ENCODE data around the gene MTFMT. TPM values are rescaled to one million over a fixed set of nuclear protein-coding genes. Genes with fewer than 3 reads are reported as not detected.

Gene MTFMT
- total and polyA plus RNA-seq, 4 donors = 5.0 to 15.0 (median 11.3) TPM

GRCh38 chr15:65067317-65067644, 37.8 kb upstream of the MTFMT start:
- H3K9ac ChIP-seq (ENCODE audit: insufficient read depth in 1 of 2, low read length in 2 of 2) = peak overlapping the region; percentile 88 to 99
- no peak for DNase-seq
- peaks cover 0 to 36% (median 14%) of the 10 kb centered on the region in 4 donors for H3K36me3 ChIP-seq (ENCODE audit: control insufficient read depth in 4 of 4, insufficient read depth in 4 of 4, low read length in 4 of 4)
- H3K27ac ChIP-seq (ENCODE audit: low read depth in 1 of 2, low read length in 1 of 2) = peak overlapping the region; percentile 81 to 85
- no peaks in the 10 kb centered on the region for H3K27me3 ChIP-seq (ENCODE audit: control insufficient read depth in 3 of 3, insufficient read depth in 3 of 3, low read length in 2 of 3)
- peak overlapping the region; percentile 28 for H3K4me3 ChIP-seq
- 21 to 22% methylated on average over 8 of the region's 8 CpGs for WGBS, 2 donors
- no peak for ATAC-seq (ENCODE audit: insufficient read depth, low FRiP score)
- no peak for TF ChIP-seq CTCF (IDR thresholded peaks at IDR 0.05; ENCODE audit: control extremely low read depth, extremely low read depth)
- peaks cover 3 to 80% (median 25%) of the 10 kb centered on the region in 5 donors for H3K4me1 ChIP-seq (ENCODE audit: control insufficient read depth in 5 of 5, insufficient read depth in 5 of 5, low read length in 5 of 5)
- H3K9me3 ChIP-seq (ENCODE audit: control insufficient read depth in 4 of 4, insufficient read depth in 3 of 4, low read length in 3 of 4) = no peaks in the 10 kb centered on the region

DNA sequence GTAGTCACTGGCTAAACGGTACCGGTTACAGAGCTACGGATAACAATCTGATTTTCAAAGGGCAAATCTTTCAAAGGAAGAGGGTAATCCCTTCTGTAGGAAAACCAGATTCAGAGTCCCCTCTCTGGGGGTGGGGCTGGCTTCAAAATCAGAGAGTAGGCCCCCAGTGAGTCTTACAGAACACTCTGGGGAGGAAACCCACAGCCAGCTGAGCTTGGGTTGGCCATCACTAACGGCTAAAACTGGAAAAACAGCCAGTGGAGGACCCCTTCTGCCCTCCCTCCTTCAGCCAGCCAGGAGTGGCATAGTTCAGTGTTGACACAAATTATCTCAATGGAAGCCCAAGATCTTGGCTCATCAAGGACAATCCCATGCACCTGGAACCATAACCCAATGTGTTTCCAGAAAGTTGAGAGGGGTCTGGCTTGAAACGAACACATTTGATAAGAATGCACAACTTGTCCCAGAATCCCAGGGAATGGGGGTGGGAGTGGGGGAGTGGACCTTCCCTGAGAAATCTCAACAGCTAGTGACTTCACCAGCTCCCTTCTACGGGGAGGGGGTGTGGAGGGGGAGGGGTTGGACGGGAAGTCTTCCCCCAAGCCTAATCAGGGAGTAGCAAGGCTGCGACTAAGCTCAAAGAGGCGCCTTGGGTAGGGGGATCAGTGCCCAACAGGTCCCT, 37.3 kb upstream of the MTFMT start:
- H3K9me3 ChIP-seq (ENCODE audit: control insufficient read depth in 4 of 4, insufficient read depth in 3 of 4, low read length in 3 of 4) = no peaks in the 10 kb centered on the region
- 43 to 47% methylated on average over 9 of the region's 9 CpGs for WGBS, 2 donors
- peak overlapping the region; percentile 28 for H3K4me3 ChIP-seq
- no peak for TF ChIP-seq CTCF (IDR thresholded peaks at IDR 0.05; ENCODE audit: control extremely low read depth, extremely low read depth)
- ATAC-seq (ENCODE audit: insufficient read depth, low FRiP score) (no peak), DNase-seq (peak; percentile 92 to 96 (median 93))
- H3K27me3 ChIP-seq (ENCODE audit: control insufficient read depth in 3 of 3, insufficient read depth in 3 of 3, low read length in 2 of 3) = no peaks in the 10 kb centered on the region
- peaks cover 3 to 80% (median 25%) of the 10 kb centered on the region in 5 donors for H3K4me1 ChIP-seq (ENCODE audit: control insufficient read depth in 5 of 5, insufficient read depth in 5 of 5, low read length in 5 of 5)
- H3K9ac ChIP-seq (ENCODE audit: insufficient read depth in 1 of 2, low read length in 2 of 2) = peak overlapping the region; percentile 88 to 99
- H3K36me3 ChIP-seq (ENCODE audit: control insufficient read depth in 4 of 4, insufficient read depth in 4 of 4, low read length in 4 of 4) = peaks cover 0 to 39% (median 15%) of the 10 kb centered on the region in 4 donors
- H3K27ac ChIP-seq (ENCODE audit: low read depth in 1 of 2, low read length in 1 of 2) = peak overlapping the region in 1 of 2 donors; percentile 85

DNA sequence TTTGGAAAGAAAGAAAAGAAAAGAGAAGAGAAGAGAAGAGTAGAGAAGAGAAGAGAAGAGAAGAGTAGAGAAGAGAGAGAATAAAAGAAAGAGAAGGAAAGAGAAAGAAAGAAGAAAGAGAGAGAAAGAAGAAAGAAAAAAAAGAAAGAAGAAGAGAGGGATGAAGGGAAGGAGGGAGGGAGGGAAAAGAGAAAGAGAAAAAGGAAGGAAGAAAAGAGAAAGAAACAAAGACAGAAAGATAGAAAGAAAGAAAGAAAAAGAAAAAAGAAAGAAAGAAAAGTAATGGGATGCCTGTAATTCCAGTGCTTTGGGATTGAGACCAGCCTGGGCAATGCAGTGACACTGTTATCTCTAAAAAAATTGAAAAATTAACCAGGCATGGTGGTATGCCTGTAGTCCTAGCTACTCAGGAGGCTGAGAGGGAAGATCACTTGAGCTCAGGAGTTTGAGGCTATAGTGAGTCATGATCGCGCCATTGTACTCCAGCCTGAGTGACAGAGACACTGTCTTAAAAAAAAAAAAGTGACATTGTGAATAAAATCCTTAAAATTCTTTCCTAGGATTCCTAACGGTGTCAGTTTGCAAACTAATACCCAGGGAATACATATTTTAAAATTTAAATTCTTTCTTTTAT, 36.7 kb upstream of the MTFMT start:
- peaks cover 0 to 42% (median 15%) of the 10 kb centered on the region in 4 donors for H3K36me3 ChIP-seq (ENCODE audit: control insufficient read depth in 4 of 4, insufficient read depth in 4 of 4, low read length in 4 of 4)
- H3K4me3 ChIP-seq = no peak overlapping the region
- TF ChIP-seq CTCF (IDR thresholded peaks at IDR 0.05; ENCODE audit: control extremely low read depth, extremely low read depth) = no peak

More for the DNA sequence above, 36.7 kb upstream of the MTFMT start:
- no peak for DNase-seq
- 56 to 75% methylated on average over 3 of the region's 3 CpGs for WGBS, 2 donors
- ATAC-seq (ENCODE audit: insufficient read depth, low FRiP score) = no peak
- no peaks in the 10 kb centered on the region for H3K9me3 ChIP-seq (ENCODE audit: control insufficient read depth in 4 of 4, insufficient read depth in 3 of 4, low read length in 3 of 4)
- no peak overlapping the region for H3K27ac ChIP-seq (ENCODE audit: low read depth in 1 of 2, low read length in 1 of 2)
- H3K9ac ChIP-seq (ENCODE audit: insufficient read depth in 1 of 2, low read length in 2 of 2) = peak overlapping the region; percentile 42 to 93
- peaks cover 3 to 80% (median 27%) of the 10 kb centered on the region in 5 donors for H3K4me1 ChIP-seq (ENCODE audit: control insufficient read depth in 5 of 5, insufficient read depth in 5 of 5, low read length in 5 of 5)
- H3K27me3 ChIP-seq (ENCODE audit: control insufficient read depth in 3 of 3, insufficient read depth in 3 of 3, low read length in 2 of 3) = no peaks in the 10 kb centered on the region

Data from lung (tissue), 12 donors.